NT2/D1 (cell line): ENCODE data around the gene CHD5.

ENCODE experiments used
- DNase-seq: peaks from one replicate; pipeline ENCODE4 v3.0.0-alpha.2; 2011; ENCODE audit warnings: low read depth, low spot score
- H3K27me3 ChIP-seq: 2 replicates; pipeline ENCODE4 v1.6.0; 2011; ENCODE audit warnings: mild to moderate bottlenecking; ENCODE audit not compliant: insufficient read length, insufficient read depth
- H3K36me3 ChIP-seq: 2 replicates; pipeline ENCODE4 v1.6.1; 2011; ENCODE audit warnings: mild to moderate bottlenecking, low read length, mixed read lengths; ENCODE audit not compliant: insufficient read depth, insufficient read length
- H3K4me1 ChIP-seq: 2 replicates; pipeline ENCODE4 v1.5.1; 2011; ENCODE audit not compliant: insufficient read depth, insufficient read length
- H3K4me3 ChIP-seq: 2 replicates; pipeline ENCODE4 v1.5.1; 2011; ENCODE audit warnings: low read depth; ENCODE audit not compliant: insufficient read length
- H3K9ac ChIP-seq: 2 replicates; pipeline ENCODE4 v1.6.0; 2011; ENCODE audit warnings: low read depth; ENCODE audit not compliant: insufficient read length
- H3K9me3 ChIP-seq: 2 replicates; pipeline ENCODE4 v1.5.1; 2011; ENCODE audit warnings: mild to moderate bottlenecking, low read length; ENCODE audit not compliant: insufficient read depth
- SUZ12 ChIP-seq: IDR thresholded peaks from 2 replicates; pipeline ENCODE4 v1.6.1; 2011; ENCODE audit not compliant: insufficient read length, insufficient read depth; ENCODE audit errors: extremely low read depth
- YY1 ChIP-seq: IDR thresholded peaks from 2 replicates; pipeline ENCODE4 v1.6.1; 2011; ENCODE audit not compliant: insufficient read length, insufficient read depth
- ZNF274 ChIP-seq: IDR thresholded peaks from 2 replicates; pipeline ENCODE4 v1.6.1; 2011; ENCODE audit warnings: mild to moderate bottlenecking, low read depth, low read length

Gene CHD5

GRCh38 chr1:6085666-6086065, 94.5 kb downstream of the CHD5 start:
- Histone ChIP-seq H3K9me3 (no peaks in the 10 kb centered on the region; the same call in 1 of the 2 replicates), H3K4me1 (peaks cover 2% of the 10 kb centered on the region), H3K9ac (no peak overlapping the region), H3K36me3 (no peaks in the 10 kb centered on the region), H3K27me3 (no peaks in the 10 kb centered on the region), H3K4me3 (no peak overlapping the region)
- TF ChIP-seq YY1 (no peak), SUZ12 (no peak), ZNF274 (no peak)
- no peak for DNase-seq

- H3K4me1 ChIP-seq, result peaks cover 2% of the 10 kb centered on the region
- no peaks in the 10 kb centered on the region for H3K27me3 ChIP-seq
- H3K9ac ChIP-seq, result no peak overlapping the region
- no peaks in the 10 kb centered on the region; the same call in 1 of the 2 replicates for H3K9me3 ChIP-seq
- no peak for TF ChIP-seq ZNF274
- no peak for DNase-seq
- no peaks in the 10 kb centered on the region for H3K36me3 ChIP-seq
- H3K4me3 ChIP-seq, result no peak overlapping the region
Measured at GRCh38 chr1:6084781-6085495, 95.2 kb downstream of the CHD5 start.

- Histone ChIP-seq H3K4me1 (peaks cover 2% of the 10 kb centered on the region), H3K36me3 (no peaks in the 10 kb centered on the region), H3K9ac (no peak overlapping the region)
Measured at GRCh38 chr1:6083801-6084446, 96.2 kb downstream of the CHD5 start.

GRCh38 chr1:6083385-6083784, 96.7 kb downstream of the CHD5 start:
- TF ChIP-seq YY1, result no peak
- TF ChIP-seq SUZ12, result no peak
- TF ChIP-seq ZNF274, result no peak
- H3K4me1 ChIP-seq, result peaks cover 2% of the 10 kb centered on the region
- H3K27me3 ChIP-seq, result no peaks in the 10 kb centered on the region
- H3K36me3 ChIP-seq, result no peaks in the 10 kb centered on the region
- no peaks in the 10 kb centered on the region; the same call in 1 of the 2 replicates for H3K9me3 ChIP-seq
- no peak for DNase-seq
- no peak overlapping the region for H3K4me3 ChIP-seq
- H3K9ac ChIP-seq, result no peak overlapping the region

More at GRCh38 chr1:6083801-6084446, 96.2 kb downstream of the CHD5 start:
- no peak for DNase-seq
- H3K9me3 ChIP-seq, result no peaks in the 10 kb centered on the region; the same call in 1 of the 2 replicates
- TF ChIP-seq ZNF274 (no peak), SUZ12 (no peak)
- H3K4me3 ChIP-seq, result no peak overlapping the region
- H3K27me3 ChIP-seq, result no peaks in the 10 kb centered on the region

GRCh38 chr1:6082430-6082971, 97.6 kb downstream of the CHD5 start:
- no peak overlapping the region for H3K4me3 ChIP-seq
- no peak for TF ChIP-seq ZNF274
- TF ChIP-seq SUZ12, result no peak
- no peak for TF ChIP-seq YY1
- H3K27me3 ChIP-seq, result no peaks in the 10 kb centered on the region
- no peak overlapping the region for H3K9ac ChIP-seq
- no peaks in the 10 kb centered on the region for H3K36me3 ChIP-seq
- no peaks in the 10 kb centered on the region; the same call in 1 of the 2 replicates for H3K9me3 ChIP-seq
- no peak for DNase-seq
- peaks cover 2% of the 10 kb centered on the region for H3K4me1 ChIP-seq

- peaks cover 2% of the 10 kb centered on the region for H3K4me1 ChIP-seq
- no peak for DNase-seq
- H3K9ac ChIP-seq, result no peak overlapping the region
- no peaks in the 10 kb centered on the region for H3K36me3 ChIP-seq
- H3K4me3 ChIP-seq, result no peak overlapping the region
- no peaks in the 10 kb centered on the region; the same call in 1 of the 2 replicates for H3K9me3 ChIP-seq
- no peaks in the 10 kb centered on the region for H3K27me3 ChIP-seq
- no peak for TF ChIP-seq ZNF274
- TF ChIP-seq YY1, result no peak
- no peak for TF ChIP-seq SUZ12
Measured at GRCh38 chr1:6081901-6082300, 98.2 kb downstream of the CHD5 start.

GRCh38 chr1:6080469-6080868, 99.7 kb downstream of the CHD5 start:
- no peak overlapping the region for H3K9ac ChIP-seq
- no peaks in the 10 kb centered on the region for H3K9me3 ChIP-seq
- no peaks in the 10 kb centered on the region for H3K27me3 ChIP-seq
- H3K4me3 ChIP-seq, result no peak overlapping the region
- no peaks in the 10 kb centered on the region for H3K36me3 ChIP-seq
- TF ChIP-seq YY1 (no peak), ZNF274 (no peak), SUZ12 (no peak)
- peaks cover 2% of the 10 kb centered on the region for H3K4me1 ChIP-seq
- DNase-seq, result no peak
